ENCODE measurements around the gene HTR1E.

Gene HTR1E

GRCh38 chr6:86961455-86962200 lies 24.3 kb downstream of the HTR1E start:
- no peak overlapping the region for H3K23ac ChIP-seq (ENCODE audit: low read depth, low read length, poor library complexity)
- H3K18ac ChIP-seq (ENCODE audit: low read length) = no peak overlapping the region
- no peak overlapping the region for H2BK12ac ChIP-seq (ENCODE audit: low read length)
- H4K91ac ChIP-seq (ENCODE audit: low read depth, low read length, poor library complexity) = no peak overlapping the region
- no peaks in the 10 kb centered on the region for H3K27me3 ChIP-seq (ENCODE audit: control insufficient read depth in 3 of 3, insufficient read depth in 3 of 3, low read depth in 1 of 3, low read length in 3 of 3)
- no peaks in the 10 kb centered on the region for H3K9me3 ChIP-seq (replicated peaks in 1 of 2; ENCODE audit: control insufficient read depth in 2 of 2, insufficient read depth in 1 of 2, low read depth in 1 of 2, low read length in 2 of 2)
- no peak overlapping the region for H2AFZ ChIP-seq (ENCODE audit: low read length)
- H3K4me3 ChIP-seq (ENCODE audit: low read length in 2 of 2) = no peak overlapping the region
- no peak overlapping the region for H2BK15ac ChIP-seq (ENCODE audit: low read length)
- no peak overlapping the region for H4K8ac ChIP-seq (ENCODE audit: low read depth, low read length)
- no peak overlapping the region for H2BK5ac ChIP-seq (ENCODE audit: low read length)
- H3K36me3 ChIP-seq (replicated peaks in 1 of 2; ENCODE audit: control insufficient read depth in 2 of 2, insufficient read depth in 2 of 2, low read length in 2 of 2) = no peaks in the 10 kb centered on the region
- H3K4ac ChIP-seq (ENCODE audit: low read length) = no peak overlapping the region
- WGBS, 2 donors (ENCODE audit: extremely low coverage in 2 of 2, insufficient read length in 2 of 2, insufficient replicate concordance in 1 of 2) = no CpG with 5 or more reads among the region's 8 CpGs
- no peaks in the 10 kb centered on the region for H3K79me1 ChIP-seq (ENCODE audit: low read depth, low read length)
- H3K9ac ChIP-seq (ENCODE audit: low read depth, low read length, poor library complexity) = no peak overlapping the region
- H3K4me2 ChIP-seq (ENCODE audit: insufficient read depth, low read length, poor library complexity, severe bottlenecking) = no peak overlapping the region
- DNase-seq (ENCODE audit: low spot score) = no peak
- H3K4me1 ChIP-seq (ENCODE audit: control insufficient read depth in 2 of 2, insufficient read depth in 1 of 2, low read depth in 1 of 2, low read length in 2 of 2) = no peaks in the 10 kb centered on the region
- no peak overlapping the region for H3K27ac ChIP-seq (replicated peaks; ENCODE audit: low read length)
- no peak overlapping the region for H3K14ac ChIP-seq (ENCODE audit: low read length)
- no peak overlapping the region for H2AK5ac ChIP-seq (ENCODE audit: low read depth, low read length)
- H2BK120ac ChIP-seq (ENCODE audit: low read depth, low read length) = no peak overlapping the region

DNA sequence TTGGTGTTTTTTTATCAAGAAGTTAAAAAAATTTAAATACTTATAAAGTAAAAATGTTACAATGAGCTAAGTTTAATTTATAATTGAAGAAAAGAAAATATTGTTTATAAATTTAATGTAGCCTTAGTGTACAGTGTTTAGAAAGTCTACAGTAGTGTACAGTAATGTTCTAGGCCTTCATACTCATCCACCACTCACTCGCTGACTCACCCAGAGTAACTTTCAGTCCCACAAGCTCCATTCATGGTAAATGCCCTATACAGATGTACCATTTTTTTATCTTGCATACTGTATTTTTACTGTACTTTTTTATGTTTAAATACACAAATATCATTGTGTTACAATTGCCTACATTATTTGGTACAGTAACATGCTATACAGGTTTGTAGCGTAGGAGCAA lies 26.0 kb downstream of the HTR1E start:
- no peak overlapping the region for H3K4me3 ChIP-seq (ENCODE audit: low read length in 2 of 2)
- no peak overlapping the region for H2AK5ac ChIP-seq (ENCODE audit: low read depth, low read length)
- H3K23ac ChIP-seq (ENCODE audit: low read depth, low read length, poor library complexity) = no peak overlapping the region
- WGBS, 2 donors (ENCODE audit: extremely low coverage in 2 of 2, insufficient read length in 2 of 2, insufficient replicate concordance in 1 of 2) = no CpG with 5 or more reads among the region's 2 CpGs
- H3K9me3 ChIP-seq (replicated peaks in 1 of 2; ENCODE audit: control insufficient read depth in 2 of 2, insufficient read depth in 1 of 2, low read depth in 1 of 2, low read length in 2 of 2) = no peaks in the 10 kb centered on the region
- no peak for DNase-seq (ENCODE audit: low spot score)
- no peak overlapping the region for H2BK12ac ChIP-seq (ENCODE audit: low read length)
- no peak overlapping the region for H3K9ac ChIP-seq (ENCODE audit: low read depth, low read length, poor library complexity)
- no peak overlapping the region for H4K8ac ChIP-seq (ENCODE audit: low read depth, low read length)
- H2BK5ac ChIP-seq (ENCODE audit: low read length) = no peak overlapping the region
- H3K4me2 ChIP-seq (ENCODE audit: insufficient read depth, low read length, poor library complexity, severe bottlenecking) = no peak overlapping the region
- no peak overlapping the region for H2AFZ ChIP-seq (ENCODE audit: low read length)
- no peaks in the 10 kb centered on the region for H3K27me3 ChIP-seq (ENCODE audit: control insufficient read depth in 3 of 3, insufficient read depth in 3 of 3, low read depth in 1 of 3, low read length in 3 of 3)
- H4K91ac ChIP-seq (ENCODE audit: low read depth, low read length, poor library complexity) = no peak overlapping the region
- no peak overlapping the region for H3K27ac ChIP-seq (replicated peaks; ENCODE audit: low read length)
- H3K79me1 ChIP-seq (ENCODE audit: low read depth, low read length) = no peaks in the 10 kb centered on the region
- no peak overlapping the region for H2BK15ac ChIP-seq (ENCODE audit: low read length)
- H3K4me1 ChIP-seq (ENCODE audit: control insufficient read depth in 2 of 2, insufficient read depth in 1 of 2, low read depth in 1 of 2, low read length in 2 of 2) = no peaks in the 10 kb centered on the region
- H3K18ac ChIP-seq (ENCODE audit: low read length) = no peak overlapping the region
- H2BK120ac ChIP-seq (ENCODE audit: low read depth, low read length) = no peak overlapping the region
- no peaks in the 10 kb centered on the region for H3K36me3 ChIP-seq (replicated peaks in 1 of 2; ENCODE audit: control insufficient read depth in 2 of 2, insufficient read depth in 2 of 2, low read length in 2 of 2)
- no peak overlapping the region for H3K14ac ChIP-seq (ENCODE audit: low read length)
- no peak overlapping the region for H3K4ac ChIP-seq (ENCODE audit: low read length)

DNA sequence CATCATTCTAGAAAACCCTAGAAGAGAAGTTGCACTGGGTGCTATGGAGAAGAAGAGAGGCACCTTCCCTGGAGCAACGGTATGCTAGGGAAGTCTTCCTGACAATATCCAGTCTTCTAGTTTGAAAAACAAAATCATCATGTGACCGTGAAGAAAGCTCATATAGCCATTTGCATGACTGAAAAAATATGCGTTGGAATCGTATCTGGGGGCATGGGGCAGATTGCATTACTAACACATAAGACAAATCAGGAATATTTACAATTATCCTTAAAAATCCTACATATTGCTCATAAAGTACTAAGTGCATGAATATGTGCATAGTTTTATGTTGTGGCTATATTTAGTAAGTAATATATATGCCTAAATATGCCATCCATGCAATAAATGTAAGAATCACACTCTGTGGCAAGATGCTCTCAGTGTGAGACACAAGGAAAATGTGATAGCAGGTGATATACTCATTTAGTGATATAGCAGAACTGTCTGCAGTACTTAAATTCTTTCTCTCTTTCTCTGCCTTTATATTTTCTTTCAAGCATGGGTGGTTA lies 26.8 kb downstream of the HTR1E start:
- H3K9me3 ChIP-seq (replicated peaks in 1 of 2; ENCODE audit: control insufficient read depth in 2 of 2, insufficient read depth in 1 of 2, low read depth in 1 of 2, low read length in 2 of 2) = no peaks in the 10 kb centered on the region
- no peaks in the 10 kb centered on the region for H3K27me3 ChIP-seq (ENCODE audit: control insufficient read depth in 3 of 3, insufficient read depth in 3 of 3, low read depth in 1 of 3, low read length in 3 of 3)
- WGBS, 2 donors (ENCODE audit: extremely low coverage in 2 of 2, insufficient read length in 2 of 2, insufficient replicate concordance in 1 of 2) = no CpG with 5 or more reads among the region's 4 CpGs
- no peak overlapping the region for H3K14ac ChIP-seq (ENCODE audit: low read length)
- no peak overlapping the region for H3K4me3 ChIP-seq (ENCODE audit: low read length in 2 of 2)
- H3K9ac ChIP-seq (ENCODE audit: low read depth, low read length, poor library complexity) = no peak overlapping the region
- no peak overlapping the region for H2AK5ac ChIP-seq (ENCODE audit: low read depth, low read length)
- no peak overlapping the region for H4K8ac ChIP-seq (ENCODE audit: low read depth, low read length)
- H2BK15ac ChIP-seq (ENCODE audit: low read length) = no peak overlapping the region
- H2BK5ac ChIP-seq (ENCODE audit: low read length) = no peak overlapping the region
- DNase-seq (ENCODE audit: low spot score) = no peak
- no peak overlapping the region for H3K18ac ChIP-seq (ENCODE audit: low read length)
- H2AFZ ChIP-seq (ENCODE audit: low read length) = no peak overlapping the region
- no peak overlapping the region for H3K23ac ChIP-seq (ENCODE audit: low read depth, low read length, poor library complexity)
- H4K91ac ChIP-seq (ENCODE audit: low read depth, low read length, poor library complexity) = no peak overlapping the region
- H3K4ac ChIP-seq (ENCODE audit: low read length) = no peak overlapping the region
- no peak overlapping the region for H3K27ac ChIP-seq (replicated peaks; ENCODE audit: low read length)
- no peaks in the 10 kb centered on the region for H3K36me3 ChIP-seq (replicated peaks in 1 of 2; ENCODE audit: control insufficient read depth in 2 of 2, insufficient read depth in 2 of 2, low read length in 2 of 2)
- no peak overlapping the region for H3K4me2 ChIP-seq (ENCODE audit: insufficient read depth, low read length, poor library complexity, severe bottlenecking)
- H3K4me1 ChIP-seq (ENCODE audit: control insufficient read depth in 2 of 2, insufficient read depth in 1 of 2, low read depth in 1 of 2, low read length in 2 of 2) = no peaks in the 10 kb centered on the region
- H2BK120ac ChIP-seq (ENCODE audit: low read depth, low read length) = no peak overlapping the region
- H3K79me1 ChIP-seq (ENCODE audit: low read depth, low read length) = no peaks in the 10 kb centered on the region
- no peak overlapping the region for H2BK12ac ChIP-seq (ENCODE audit: low read length)

DNA sequence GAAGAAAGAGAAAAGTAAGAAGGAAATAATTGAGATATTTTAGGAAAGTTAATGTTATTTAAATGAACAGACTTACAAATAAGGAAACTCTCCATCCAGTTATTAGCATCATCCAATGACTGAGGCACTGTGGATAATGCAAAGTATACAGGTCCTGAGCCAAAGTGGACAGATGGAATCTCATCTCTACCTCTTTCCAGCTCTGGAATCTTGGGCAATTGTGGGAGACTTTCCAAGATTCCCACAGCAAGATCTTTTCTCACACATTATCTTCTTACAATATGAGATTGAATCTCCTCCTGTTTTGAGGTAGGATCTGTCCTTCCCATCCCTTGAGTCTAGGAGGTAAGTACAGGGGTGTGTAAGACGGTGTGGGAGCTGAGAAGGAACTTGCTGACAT lies 28.9 kb downstream of the HTR1E start:
- H3K4me3 ChIP-seq (ENCODE audit: low read length in 2 of 2) = no peak overlapping the region
- H3K23ac ChIP-seq (ENCODE audit: low read depth, low read length, poor library complexity) = no peak overlapping the region
- no peaks in the 10 kb centered on the region for H3K79me1 ChIP-seq (ENCODE audit: low read depth, low read length)
- H2BK5ac ChIP-seq (ENCODE audit: low read length) = no peak overlapping the region
- H2AK5ac ChIP-seq (ENCODE audit: low read depth, low read length) = no peak overlapping the region
- H3K4me1 ChIP-seq (ENCODE audit: control insufficient read depth in 2 of 2, insufficient read depth in 1 of 2, low read depth in 1 of 2, low read length in 2 of 2) = no peaks in the 10 kb centered on the region
- H3K14ac ChIP-seq (ENCODE audit: low read length) = no peak overlapping the region
- H4K8ac ChIP-seq (ENCODE audit: low read depth, low read length) = no peak overlapping the region
- H3K9me3 ChIP-seq (replicated peaks in 1 of 2; ENCODE audit: control insufficient read depth in 2 of 2, insufficient read depth in 1 of 2, low read depth in 1 of 2, low read length in 2 of 2) = no peaks in the 10 kb centered on the region
- no CpG with 5 or more reads among the region's 1 CpG for WGBS, 2 donors (ENCODE audit: extremely low coverage in 2 of 2, insufficient read length in 2 of 2, insufficient replicate concordance in 1 of 2)
- no peak overlapping the region for H3K9ac ChIP-seq (ENCODE audit: low read depth, low read length, poor library complexity)
- no peak overlapping the region for H3K4ac ChIP-seq (ENCODE audit: low read length)
- H3K36me3 ChIP-seq (replicated peaks in 1 of 2; ENCODE audit: control insufficient read depth in 2 of 2, insufficient read depth in 2 of 2, low read length in 2 of 2) = no peaks in the 10 kb centered on the region
- H2BK120ac ChIP-seq (ENCODE audit: low read depth, low read length) = no peak overlapping the region
- DNase-seq (ENCODE audit: low spot score) = no peak
- H4K91ac ChIP-seq (ENCODE audit: low read depth, low read length, poor library complexity) = no peak overlapping the region
- no peak overlapping the region for H3K4me2 ChIP-seq (ENCODE audit: insufficient read depth, low read length, poor library complexity, severe bottlenecking)
- H2AFZ ChIP-seq (ENCODE audit: low read length) = no peak overlapping the region
- H2BK12ac ChIP-seq (ENCODE audit: low read length) = no peak overlapping the region
- H3K27me3 ChIP-seq (ENCODE audit: control insufficient read depth in 3 of 3, insufficient read depth in 3 of 3, low read depth in 1 of 3, low read length in 3 of 3) = no peaks in the 10 kb centered on the region
- no peak overlapping the region for H3K27ac ChIP-seq (replicated peaks; ENCODE audit: low read length)
- H3K18ac ChIP-seq (ENCODE audit: low read length) = no peak overlapping the region
- no peak overlapping the region for H2BK15ac ChIP-seq (ENCODE audit: low read length)
